CD14-positive monocyte (primary cell): ENCODE data around the gene MPP4. TPM values are rescaled to one million over a fixed set of nuclear protein-coding genes. Genes with fewer than 3 reads are reported as not detected.
A peak's percentile ranks its signal among the peaks of the same experiment; 100 is the strongest.

Experiments
- DNase-seq, 3 donors: peaks; one replicate each; pipeline ENCODE4 v3.0.0-alpha.2; 2011 to 2022
- H2AFZ ChIP-seq: 2 replicates; pipeline ENCODE4 v1.6.0; 2012; ENCODE audit warnings: mild to moderate bottlenecking, low read depth, low read length, inconsistent platforms; ENCODE audit not compliant: insufficient read depth, poor library complexity, severe bottlenecking
- H3K27ac ChIP-seq, 2 donors: 1 replicate in 1 of 2; 2 replicates in 1 of 2; pipeline ENCODE4 v1.5.1; 2012 to 2013; ENCODE audit warnings: low read length in 2 of 2, control low read depth in 1 of 2, inconsistent platforms in 1 of 2, low read depth in 1 of 2, mild to moderate bottlenecking in 1 of 2
- H3K27me3 ChIP-seq, 2 donors: one replicate each; pipeline versions ENCODE4 v1.6.0 to v1.6.1; 2011 to 2013; ENCODE audit warnings: low read length in 2 of 2; ENCODE audit not compliant: control insufficient read depth in 2 of 2, insufficient read depth in 2 of 2
- H3K36me3 ChIP-seq, 2 donors: replicated peaks in 1 of 2; 1 replicate in 1 of 2; 2 replicates in 1 of 2; pipeline versions ENCODE4 v1.5.1 to v1.6.1; 2012 to 2013; ENCODE audit warnings: low read length in 2 of 2, control low read depth in 1 of 2, inconsistent platforms in 1 of 2, mild to moderate bottlenecking in 1 of 2; ENCODE audit not compliant: insufficient read depth in 2 of 2, control insufficient read depth in 1 of 2
- H3K4me1 ChIP-seq, 2 donors: 1 replicate in 1 of 2; 2 replicates in 1 of 2; pipeline versions ENCODE4 v1.5.1 to v1.6.1; 2012 to 2013; ENCODE audit warnings: low read length in 2 of 2, control low read depth in 1 of 2, inconsistent platforms in 1 of 2, mild to moderate bottlenecking in 1 of 2, moderate library complexity in 1 of 2; ENCODE audit not compliant: insufficient read depth in 2 of 2, control insufficient read depth in 1 of 2
- H3K4me2 ChIP-seq: replicated peaks from 2 replicates; pipeline ENCODE3; 2012; ENCODE audit warnings: low read length, moderate library complexity, mild to moderate bottlenecking; ENCODE audit not compliant: poor library complexity, severe bottlenecking; ENCODE audit errors: extremely low read depth
- H3K4me3 ChIP-seq, 3 experiments: fragments of 200-600 bp in 1 of 3; sonication (generic) in 1 of 3; replicated peaks in 1 of 3; 1 replicate in 2 of 3; 2 replicates in 1 of 3; pipeline ENCODE4 v1.5.1; 2011 to 2013; ENCODE audit warnings: low read length in 3 of 3, mild to moderate bottlenecking in 3 of 3, control low read depth in 2 of 3, low read depth in 2 of 3, inconsistent platforms in 1 of 3, moderate library complexity in 1 of 3
- H3K79me2 ChIP-seq: 2 replicates; pipeline ENCODE4 v1.6.0; 2012; ENCODE audit warnings: mild to moderate bottlenecking, control low read depth, inconsistent platforms, low read length, moderate library complexity; ENCODE audit not compliant: insufficient read depth
- H3K9ac ChIP-seq: 2 replicates; pipeline ENCODE4 v1.6.0; 2017; ENCODE audit warnings: low read length, mild to moderate bottlenecking; ENCODE audit not compliant: insufficient read depth, poor library complexity, severe bottlenecking
- H3K9me3 ChIP-seq, 2 donors: replicated peaks in 1 of 2; 1 replicate in 1 of 2; 2 replicates in 1 of 2; pipeline versions ENCODE4 v1.5.1 to v1.6.1; 2012 to 2013; ENCODE audit warnings: low read length in 2 of 2, control low read depth in 1 of 2; ENCODE audit not compliant: control insufficient read depth in 1 of 2, insufficient read depth in 1 of 2
- H4K20me1 ChIP-seq: 2 replicates; pipeline ENCODE4 v1.6.0; 2012; ENCODE audit warnings: mild to moderate bottlenecking, low read length, control low read depth, moderate library complexity; ENCODE audit not compliant: insufficient read depth
- H3K27ac Mint-ChIP-seq, 7 donors: one replicate each; pipeline ENCODE4 v1.8.0; 2020; ENCODE audit warnings: mild to moderate bottlenecking in 7 of 7, mixed read lengths in 7 of 7, moderate library complexity in 6 of 7, inconsistent platforms in 2 of 7
- H3K27me3 Mint-ChIP-seq, 3 donors: one replicate each; pipeline ENCODE4 v1.8.0; 2021 to 2022; ENCODE audit warnings: low read depth in 3 of 3, mild to moderate bottlenecking in 3 of 3, mixed read lengths in 3 of 3, moderate library complexity in 3 of 3, inconsistent platforms in 1 of 3
- H3K36me3 Mint-ChIP-seq, 2 donors: one replicate each; pipeline ENCODE4 v1.8.0; 2020; ENCODE audit warnings: mixed read lengths in 2 of 2, inconsistent platforms in 1 of 2, mild to moderate bottlenecking in 1 of 2
- H3K4me1 Mint-ChIP-seq: one replicate; pipeline ENCODE4 v1.8.0; 2020; ENCODE audit warnings: mild to moderate bottlenecking, mixed read lengths
- H3K4me3 Mint-ChIP-seq, 2 donors: one replicate each; pipeline ENCODE4 v1.8.0; 2020; ENCODE audit warnings: mild to moderate bottlenecking in 2 of 2, mixed read lengths in 2 of 2, moderate library complexity in 1 of 2
- H3K9me3 Mint-ChIP-seq, 7 donors: one replicate each; pipeline ENCODE4 v1.8.0; 2020 to 2022; ENCODE audit warnings: mixed read lengths in 7 of 7, mild to moderate bottlenecking in 6 of 7, moderate library complexity in 6 of 7, inconsistent platforms in 2 of 7
- WGBS: methylation state at CpG from one replicate; pipeline ENCODE4 v1.1.5; 2013; ENCODE audit warnings: missing lambda C conversion rate; ENCODE audit not compliant: insufficient coverage; 5-methylcytosine and 5-hydroxymethylcytosine counted together
- intact Hi-C, 2 donors: fragments of 100-400 bp; cut with micrococcal nuclease; formaldehyde crosslinking; loops; one replicate each; pipeline versions ENCODE4 v1.15.0 to v1.15.1; 2023
- polyA plus RNA-seq, 3 donors: library from polyadenylated mRNA; depleted of rRNA in 1 of 3; unstranded in 2 of 3; stranded (reverse) in 1 of 3; fragments of 300-500 nt in 2 of 3; fragments of >200 nt in 1 of 3; fragmentation: Illumina TruSeq in 2 of 3; gene quantifications; 1 replicate in 2 of 3; 2 replicates in 1 of 3; pipeline ENCODE4 v1.2.3, GENCODE V29; 2012 to 2021
- TF ChIP-seq, protein P1 (sequence below): fragments of 200-600 bp; IDR thresholded peaks from one replicate; pipeline ENCODE4 v1.8.0; 2022; ENCODE audit warnings: antibody characterized with exemption, mild to moderate bottlenecking

The MPP4 gene
- polyA plus RNA-seq, 3 donors, result 0.04 TPM; not detected in 2

DNA sequence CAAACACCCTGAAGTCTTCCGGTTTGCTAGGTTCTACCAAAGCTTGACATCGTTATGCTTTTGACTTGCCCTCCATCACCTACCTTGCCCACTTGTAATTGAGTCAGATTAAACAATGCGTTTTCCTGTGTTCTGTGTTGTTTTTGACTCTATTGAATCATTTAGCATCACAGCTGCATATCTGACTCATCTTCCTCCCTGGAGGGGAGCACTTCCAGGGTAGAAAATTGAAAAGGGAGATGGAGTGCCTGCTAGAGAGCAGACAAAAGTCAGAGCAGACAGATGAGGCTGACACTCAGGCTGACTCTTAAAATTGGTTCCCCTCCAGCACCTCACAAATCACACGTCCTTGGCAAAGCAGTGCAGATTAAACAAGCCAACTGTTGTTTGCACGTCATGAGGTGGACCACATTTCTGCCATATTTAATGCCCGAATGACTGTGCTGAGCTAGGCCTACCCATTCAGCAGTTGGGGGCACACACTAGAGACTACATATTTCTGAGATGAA, 2.2 kb downstream of the MPP4 start:
- WGBS, result 91% methylated on average over 2 of the region's 6 CpGs
- H3K4me1 ChIP-seq, result no peaks in the 10 kb centered on the region
- H3K4me3 Mint-ChIP-seq, result no peak overlapping the region
- no peak overlapping the region for H3K9ac ChIP-seq
- no peaks in the 10 kb centered on the region for H3K27me3 ChIP-seq
- peaks cover 0 to 1% (median 0%) of the 10 kb centered on the region in 7 donors for H3K9me3 Mint-ChIP-seq
- no peak overlapping the region for H2AFZ ChIP-seq
- no peaks in the 10 kb centered on the region for H3K9me3 ChIP-seq
- H3K4me2 ChIP-seq, result no peak overlapping the region
- no peak for DNase-seq
- H4K20me1 ChIP-seq, result no peaks in the 10 kb centered on the region
- intact Hi-C loops, result no loop called here
- TF ChIP-seq, protein P1, sequence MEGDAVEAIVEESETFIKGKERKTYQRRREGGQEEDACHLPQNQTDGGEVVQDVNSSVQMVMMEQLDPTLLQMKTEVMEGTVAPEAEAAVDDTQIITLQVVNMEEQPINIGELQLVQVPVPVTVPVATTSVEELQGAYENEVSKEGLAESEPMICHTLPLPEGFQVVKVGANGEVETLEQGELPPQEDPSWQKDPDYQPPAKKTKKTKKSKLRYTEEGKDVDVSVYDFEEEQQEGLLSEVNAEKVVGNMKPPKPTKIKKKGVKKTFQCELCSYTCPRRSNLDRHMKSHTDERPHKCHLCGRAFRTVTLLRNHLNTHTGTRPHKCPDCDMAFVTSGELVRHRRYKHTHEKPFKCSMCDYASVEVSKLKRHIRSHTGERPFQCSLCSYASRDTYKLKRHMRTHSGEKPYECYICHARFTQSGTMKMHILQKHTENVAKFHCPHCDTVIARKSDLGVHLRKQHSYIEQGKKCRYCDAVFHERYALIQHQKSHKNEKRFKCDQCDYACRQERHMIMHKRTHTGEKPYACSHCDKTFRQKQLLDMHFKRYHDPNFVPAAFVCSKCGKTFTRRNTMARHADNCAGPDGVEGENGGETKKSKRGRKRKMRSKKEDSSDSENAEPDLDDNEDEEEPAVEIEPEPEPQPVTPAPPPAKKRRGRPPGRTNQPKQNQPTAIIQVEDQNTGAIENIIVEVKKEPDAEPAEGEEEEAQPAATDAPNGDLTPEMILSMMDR, result no peak
- no peak overlapping the region for H3K4me3 ChIP-seq
- H3K36me3 Mint-ChIP-seq, result peaks cover 4 to 10% of the 10 kb centered on the region in 2 donors
- no peaks in the 10 kb centered on the region for H3K27me3 Mint-ChIP-seq
- no peak overlapping the region for H3K27ac ChIP-seq
- no peaks in the 10 kb centered on the region for H3K4me1 Mint-ChIP-seq
- peaks cover 6 to 8% of the 10 kb centered on the region in 2 donors for H3K36me3 ChIP-seq
- no peaks in the 10 kb centered on the region for H3K79me2 ChIP-seq
- peak overlapping the region in 1 of 7 donors; percentile 20 for H3K27ac Mint-ChIP-seq

DNA sequence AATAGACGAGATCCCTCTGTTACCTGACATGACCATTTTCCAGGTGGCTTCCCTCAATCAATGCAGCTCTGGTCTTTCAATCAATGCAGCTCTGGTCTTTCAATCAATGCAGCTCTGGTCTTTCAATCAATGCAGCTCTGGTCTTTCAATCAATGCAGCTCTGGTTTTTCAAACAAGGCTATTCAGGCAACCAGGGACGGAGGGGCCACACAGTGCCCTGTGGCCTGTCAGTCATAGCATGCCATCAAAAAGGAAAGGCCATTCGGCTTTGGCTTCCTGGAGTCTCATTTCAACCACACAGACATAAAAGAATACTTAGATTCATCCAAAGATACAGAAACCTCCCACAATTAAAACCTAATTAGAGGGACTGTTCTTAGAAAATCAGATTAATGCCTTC, 13.3 kb downstream of the MPP4 start:
- Histone ChIP-seq H4K20me1 (no peaks in the 10 kb centered on the region), H3K9ac (no peak overlapping the region), H3K9me3 (no peaks in the 10 kb centered on the region), H3K36me3 (no peaks in the 10 kb centered on the region), H2AFZ (no peak overlapping the region), H3K4me1 (no peaks in the 10 kb centered on the region), H3K79me2 (no peaks in the 10 kb centered on the region), H3K27me3 (no peaks in the 10 kb centered on the region), H3K4me3 (no peak overlapping the region), H3K4me2 (no peak overlapping the region), H3K27ac (no peak overlapping the region)
- intact Hi-C loops, result no loop called here
- DNase-seq, result no peak
- Mint-ChIP-seq H3K27me3 (peaks cover 2 to 6% (median 2%) of the 10 kb centered on the region in 3 donors), H3K4me3 (no peak overlapping the region), H3K27ac (no peak overlapping the region), H3K4me1 (no peaks in the 10 kb centered on the region), H3K36me3 (no peaks in the 10 kb centered on the region), H3K9me3 (no peaks in the 10 kb centered on the region)
- WGBS, result 90% methylated on average over 3 of the region's 3 CpGs
- TF ChIP-seq, protein P1, result no peak
